ENCODE measurements around the gene ACOX1.

GRCh38 chr17:75893305-75894048 is 85.5 kb downstream of the ACOX1 start:
- no peak for TF ChIP-seq CTCF (IDR thresholded peaks at IDR 0.05 in 8 of 11, conservative IDR thresholded peaks at IDR 0.05 in 3 of 11)
- no peak for TF ChIP-seq POLR2A (IDR thresholded peaks at IDR 0.05)

Data from spleen (tissue), 7 donors.